H1 (cell line): ENCODE results near the gene TGFB1I1. TPM values are rescaled to one million over a fixed set of nuclear protein-coding genes. Genes with fewer than 3 reads are reported as not detected.

Source experiments
- ASH2L ChIP-seq: fragments of 200-600, 300-600 bp; sonication (generic); IDR thresholded peaks from one replicate; pipeline ENCODE4 v1.7.1; 2017; ENCODE audit warnings: low read length
- ATF2 ChIP-seq: IDR thresholded peaks from 2 replicates; pipeline ENCODE4 v1.6.1; 2012; ENCODE audit warnings: low read length, inconsistent platforms
- BACH1 ChIP-seq: IDR thresholded peaks from 2 replicates; pipeline ENCODE4 v1.6.1; 2012; ENCODE audit warnings: low read length, improper control_type of control experiment
- BCL11A ChIP-seq, 2 experiments: IDR thresholded peaks; one replicate each; pipeline ENCODE4 v1.6.1; 2011; ENCODE audit warnings: low read depth in 2 of 2, low read length in 2 of 2, mild to moderate bottlenecking in 2 of 2
- BRCA1 ChIP-seq: IDR thresholded peaks from 2 replicates; pipeline ENCODE4 v1.6.1; 2012; ENCODE audit warnings: low read depth, low read length, improper control_type of control experiment
- CHD2 ChIP-seq: IDR thresholded peaks from 2 replicates; pipeline ENCODE4 v1.6.1; 2012; ENCODE audit warnings: low read length, improper control_type of control experiment
- GABPA ChIP-seq: IDR thresholded peaks from 2 replicates; pipeline ENCODE4 v1.6.1; 2011; ENCODE audit warnings: mild to moderate bottlenecking, low read length, moderate library complexity, borderline replicate concordance; ENCODE audit not compliant: insufficient read depth
- JUND ChIP-seq: IDR thresholded peaks from 2 replicates; pipeline ENCODE4 v1.6.1; 2011; ENCODE audit warnings: mild to moderate bottlenecking, improper control_type of control experiment, low read length
- MAX ChIP-seq: IDR thresholded peaks from 2 replicates; pipeline ENCODE4 v1.6.1; 2012; ENCODE audit warnings: inconsistent platforms
- SIRT6 ChIP-seq: IDR thresholded peaks from one replicate; pipeline ENCODE4 v1.7.1; 2012; ENCODE audit warnings: low read length, inconsistent platforms
- SIX5 ChIP-seq: IDR thresholded peaks from 2 replicates; pipeline ENCODE4 v1.6.1; 2011; ENCODE audit warnings: mild to moderate bottlenecking, low read depth, low read length
- SUZ12 ChIP-seq: fragments of 200-600 bp; sonication (generic); IDR thresholded peaks from 2 replicates; pipeline ENCODE4 v1.6.1; 2012; ENCODE audit warnings: mild to moderate bottlenecking, inconsistent platforms, low read length, moderate library complexity, mixed read lengths
- TCF12 ChIP-seq: IDR thresholded peaks from 2 replicates; pipeline ENCODE4 v1.6.1; 2011; ENCODE audit warnings: low read depth, mild to moderate bottlenecking, low read length
- YY1 ChIP-seq: IDR thresholded peaks from 2 replicates; pipeline ENCODE4 v1.6.1; 2011; ENCODE audit warnings: low read depth, mild to moderate bottlenecking, low read length
- ZNF274 ChIP-seq: IDR thresholded peaks from 2 replicates; pipeline ENCODE4 v1.7.0; 2012; ENCODE audit warnings: low read length, borderline replicate concordance; ENCODE audit errors: extremely low read depth
- polyA plus RNA-seq, 7 experiments: library from polyadenylated mRNA; depleted of rRNA in 3 of 7; stranded (reverse) in 5 of 7; unstranded in 2 of 7; fragments of >200 nt in 5 of 7; fragments of 200-250 nt in 2 of 7; gene quantifications; 1 replicate in 5 of 7; 2 replicates in 1 of 7; 4 replicates in 1 of 7; pipeline versions ENCODE4 v1.2.1 to v1.2.3, GENCODE V29; 2011 to 2013; ENCODE audit warnings: missing spikeins in 2 of 7, mixed read lengths in 2 of 7
- total RNA-seq: library from RNA; stranded (reverse); fragmentation: NEBNext Ultra II Directional; extraction: Animal tissue kit (Norgen Biotek cat#: 25700); gene quantifications from 2 replicates; pipeline ENCODE4 v1.2.1, GENCODE V29; 2021
- TF ChIP-seq, protein P1 (sequence below): IDR thresholded peaks from 2 replicates; pipeline ENCODE4 v1.6.1; 2012; ENCODE audit warnings: inconsistent platforms

Gene TGFB1I1
- total and polyA plus RNA-seq, 2 of the 8 experiments (the other 6 are each of a cell fraction or from before 2014, with no cell fraction given): 5.6 to 5.8 TPM

- no peak for TF ChIP-seq SIX5
- no peak for TF ChIP-seq ZNF274
- no peak for TF ChIP-seq TCF12
- TF ChIP-seq MAX: peak; percentile 68
- TF ChIP-seq YY1: peak; percentile 41; the same call in 1 of the 2 replicates
- no peak for TF ChIP-seq SUZ12
- no peak for TF ChIP-seq SIRT6
- TF ChIP-seq GABPA: no peak
- TF ChIP-seq CHD2: peak; percentile 12; the same call in 1 of the 2 replicates
- no peak for TF ChIP-seq BRCA1
- no peak for TF ChIP-seq ATF2
- TF ChIP-seq BACH1: no peak
- no peak for TF ChIP-seq JUND
- TF ChIP-seq ASH2L: no peak
- TF ChIP-seq, protein P1, sequence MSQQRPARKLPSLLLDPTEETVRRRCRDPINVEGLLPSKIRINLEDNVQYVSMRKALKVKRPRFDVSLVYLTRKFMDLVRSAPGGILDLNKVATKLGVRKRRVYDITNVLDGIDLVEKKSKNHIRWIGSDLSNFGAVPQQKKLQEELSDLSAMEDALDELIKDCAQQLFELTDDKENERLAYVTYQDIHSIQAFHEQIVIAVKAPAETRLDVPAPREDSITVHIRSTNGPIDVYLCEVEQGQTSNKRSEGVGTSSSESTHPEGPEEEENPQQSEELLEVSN: peak; percentile 43; the same call in 1 of the 2 replicates
- TF ChIP-seq BCL11A (IDR thresholded peaks at IDR 0.05; ENCODE audit: low read depth in 2 of 2, low read length in 2 of 2): no peak
Observed at GRCh38 chr16:31488468-31489297, 16.7 kb downstream of the TGFB1I1 start (continued).
